ENCODE results near the gene FLYWCH2.

- TF ChIP-seq EZH2 (IDR thresholded peaks at IDR 0.05; ENCODE audit: insufficient read depth, poor library complexity, severe bottlenecking) (no peak), EZH2phosphoT487 (IDR thresholded peaks at IDR 0.05; ENCODE audit: insufficient read depth, low read depth) (no peak)
These were observed 8.7 kb upstream of the FLYWCH2 start for GRCh38 chr16:2874032-2874911.

All from GM23248 (cell line).